Nucleus accumbens (tissue), 56 donors: ENCODE data around the gene CDHR5.

Experiments
- DNase-seq, 56 donors: peaks; one replicate each; lab custom pipeline; 2025; lab: John Stamatoyannopoulos, UW

Gene CDHR5

GRCh38 chr11:612961-613300 lies 11.8 kb downstream of the CDHR5 start:
- DNase-seq = no peak

GRCh38 chr11:612201-612960 lies 12.4 kb downstream of the CDHR5 start:
- DNase-seq = no peak

GRCh38 chr11:611001-611996 lies 13.5 kb downstream of the CDHR5 start:
- DNase-seq = no peak

- no peak for DNase-seq
These were observed 14.5 kb downstream of the CDHR5 start for GRCh38 chr11:610146-610801.

- DNase-seq = no peak
These were observed 15.4 kb downstream of the CDHR5 start for GRCh38 chr11:609341-609811.

- no peak for DNase-seq
These were observed 15.9 kb downstream of the CDHR5 start for GRCh38 chr11:608791-609251.

GRCh38 chr11:607971-608659 lies 16.6 kb downstream of the CDHR5 start:
- no peak for DNase-seq

GRCh38 chr11:607020-607780 lies 17.6 kb downstream of the CDHR5 start:
- no peak for DNase-seq

GRCh38 chr11:606245-606644 lies 18.5 kb downstream of the CDHR5 start:
- peak in 3 of 56 donors; percentile 28 to 39 (median 33) for DNase-seq

- no peak for DNase-seq
These were observed 19.2 kb downstream of the CDHR5 start for GRCh38 chr11:605286-606129.

- no peak for DNase-seq
These were observed 21.6 kb downstream of the CDHR5 start for GRCh38 chr11:603154-603553.

GRCh38 chr11:601573-602245 lies 23.0 kb downstream of the CDHR5 start:
- DNase-seq = no peak

- DNase-seq = no peak
These were observed 26.6 kb downstream of the CDHR5 start for GRCh38 chr11:598005-598680.

- DNase-seq = no peak
These were observed 27.5 kb downstream of the CDHR5 start for GRCh38 chr11:597166-597725.

- no peak for DNase-seq
These were observed 28.4 kb downstream of the CDHR5 start for GRCh38 chr11:596374-596773.

- no peak for DNase-seq
These were observed 29.4 kb downstream of the CDHR5 start for GRCh38 chr11:595400-595799.

GRCh38 chr11:593347-593746 lies 31.4 kb downstream of the CDHR5 start:
- no peak for DNase-seq
